ENCODE data around the gene SLC26A5. TPM values are rescaled to one million over a fixed set of nuclear protein-coding genes. Genes with fewer than 3 reads are reported as not detected.

The SLC26A5 gene
- total RNA-seq, 1 experiment from 2014 or later, result not detected

- no peaks in the 10 kb centered on the region for H3K4me1 ChIP-seq (ENCODE audit: control insufficient read depth, insufficient read depth, low read length)
- DNase-seq (ENCODE audit: low read depth, low spot score) (no peak), ATAC-seq (no peak)
- no TSS peak for BruUV-seq (replicated peaks)
- intact Hi-C loops (cut with micrococcal nuclease; ENCODE audit: unreplicated experiment) (no loop called here), in situ Hi-C loops (cut with HindIII; ENCODE audit: low pct_unique_long_range_greater_than_20kb, low sequenced_read_pairs) (no loop called here)
- H3K4me3 ChIP-seq (ENCODE audit: low read depth in 2 of 2, low read length in 2 of 2), result no peak overlapping the region
- H3K36me3 ChIP-seq (ENCODE audit: control insufficient read depth, insufficient read depth, low read length), result no peaks in the 10 kb centered on the region; the same call in 1 of the 2 replicates
- CTCF ChIA-PET, result no interaction called here
- no peaks in the 10 kb centered on the region for H3K9me3 ChIP-seq (ENCODE audit: control insufficient read depth, insufficient read depth, low read depth, low read length)
- TF ChIP-seq SIN3A (IDR thresholded peaks at IDR 0.05; ENCODE audit: borderline replicate concordance, insufficient read depth, low read depth, low read length) (no peak), POLR2AphosphoS5 (IDR thresholded peaks at IDR 0.05; ENCODE audit: low read depth, low read length) (no peak), CTCF (IDR thresholded peaks at IDR 0.05) (no peak), TCF7L2 (IDR thresholded peaks at IDR 0.05; ENCODE audit: low read depth, low read length) (no peak), REST (IDR thresholded peaks at IDR 0.05; ENCODE audit: insufficient read depth in 1 of 2, low read depth in 2 of 2, low read length in 1 of 2) (no peak)
- POLR2A ChIA-PET, result no interaction called here
- no peak overlapping the region for H3K27ac ChIP-seq (ENCODE audit: low read length)
- H3K27me3 ChIP-seq (ENCODE audit: control insufficient read depth, insufficient read depth, low read length), result peaks cover 39% of the 10 kb centered on the region
Observed at GRCh38 chr7:103439661-103440060, 6.3 kb downstream of the SLC26A5 start.

GRCh38 chr7:103437623-103438022 lies 8.4 kb downstream of the SLC26A5 start:
- Histone ChIP-seq H3K4me3 (ENCODE audit: low read depth in 2 of 2, low read length in 2 of 2) (no peak overlapping the region), H3K9me3 (ENCODE audit: control insufficient read depth, insufficient read depth, low read depth, low read length) (no peaks in the 10 kb centered on the region), H3K4me1 (ENCODE audit: control insufficient read depth, insufficient read depth, low read length) (no peaks in the 10 kb centered on the region), H3K36me3 (ENCODE audit: control insufficient read depth, insufficient read depth, low read length) (no peaks in the 10 kb centered on the region), H3K27ac (ENCODE audit: low read length) (no peak overlapping the region), H3K27me3 (ENCODE audit: control insufficient read depth, insufficient read depth, low read length) (peaks cover 19% of the 10 kb centered on the region)
- in situ Hi-C loops (cut with HindIII; ENCODE audit: low pct_unique_long_range_greater_than_20kb, low sequenced_read_pairs) (no loop called here), intact Hi-C loops (cut with micrococcal nuclease; ENCODE audit: unreplicated experiment) (no loop called here)
- POLR2A ChIA-PET, result interaction anchor here (0.7 kb wide), 1 partner anchor 28 kb away, joined by 3 read pairs; no protein-coding TSS in a partner anchor
- CTCF ChIA-PET, result no interaction called here
- no TSS peak for BruUV-seq (replicated peaks)
- DNase-seq (ENCODE audit: low read depth, low spot score), result no peak
- no peak for ATAC-seq
- TF ChIP-seq POLR2AphosphoS5 (IDR thresholded peaks at IDR 0.05; ENCODE audit: low read depth, low read length), result no peak
- no peak for TF ChIP-seq CTCF (IDR thresholded peaks at IDR 0.05)
- no peak for TF ChIP-seq REST (IDR thresholded peaks at IDR 0.05; ENCODE audit: insufficient read depth in 1 of 2, low read depth in 2 of 2, low read length in 1 of 2)
- no peak for TF ChIP-seq SIN3A (IDR thresholded peaks at IDR 0.05; ENCODE audit: borderline replicate concordance, insufficient read depth, low read depth, low read length)
- no peak for TF ChIP-seq TCF7L2 (IDR thresholded peaks at IDR 0.05; ENCODE audit: low read depth, low read length)
